Testis (tissue), 3 donors: ENCODE measurements around the gene CCHCR1. TPM values are rescaled to one million over a fixed set of nuclear protein-coding genes. Genes with fewer than 3 reads are reported as not detected.

Experiments
- DNase-seq: peaks from one replicate; pipeline ENCODE4 v3.0.0-alpha.2; 2019
- H3K27ac ChIP-seq, 2 donors: fragments of 200-600 bp; sonication (generic); one replicate each; pipeline ENCODE4 v1.5.1; 2019
- H3K27me3 ChIP-seq: fragments of 200-600 bp; sonication (generic); one replicate; pipeline ENCODE4 v1.5.1; 2019
- H3K36me3 ChIP-seq: fragments of 200-600 bp; sonication (generic); one replicate; pipeline ENCODE4 v1.5.1; 2017; ENCODE audit warnings: low read depth; ENCODE audit errors: missing control alignments
- H3K4me1 ChIP-seq: fragments of 200-600 bp; sonication (generic); one replicate; pipeline ENCODE4 v1.5.1; 2019
- H3K4me3 ChIP-seq, 2 donors: fragments of 200-600 bp; sonication (generic); one replicate each; pipeline ENCODE4 v1.5.1; 2017 to 2019
- H3K9me3 ChIP-seq: fragments of 200-600 bp; sonication (generic); one replicate; pipeline ENCODE4 v1.5.1; 2017
- CTCF ChIP-seq, 3 experiments: fragments of 450-650 bp in 2 of 3; fragments of 200-600 bp in 1 of 3; sonication (generic) in 1 of 3; IDR thresholded peaks; one replicate each; pipeline ENCODE4 v1.5.1; 2016 to 2019; ENCODE audit warnings: antibody characterized with exemption in 3 of 3, mild to moderate bottlenecking in 2 of 3, moderate library complexity in 1 of 3
- POLR2A ChIP-seq: fragments of 450-650 bp; IDR thresholded peaks from one replicate; pipeline ENCODE4 v1.6.1; 2017; ENCODE audit warnings: antibody characterized with exemption, mild to moderate bottlenecking, moderate library complexity
- WGBS, 2 donors: methylation state at CpG; one replicate each; pipeline ENCODE4 v1.1.5; 2018; 5-methylcytosine and 5-hydroxymethylcytosine counted together
- intact Hi-C: fragments of 100-400 bp; cut with DNase I; formaldehyde crosslinking; loops from one replicate; pipeline ENCODE4 v1.15.1; 2023; ENCODE audit warnings: low total_unique reads
- polyA plus RNA-seq: library from polyadenylated mRNA; stranded (reverse); fragments of 350-450 nt; fragmentation: Illumina TruSeq; extraction: RNeasy Lipid Tissue Mini Kit (QIAGEN cat#74804); gene quantifications from one replicate; pipeline ENCODE4 v1.2.3, GENCODE V29; 2014; ENCODE audit warnings: low read depth, low replicate concordance; ENCODE audit not compliant: insufficient read depth
- total RNA-seq, 2 donors: library from RNA; depleted of rRNA; stranded (reverse); fragments of >200 nt; gene quantifications; one replicate each; pipeline ENCODE4 v1.2.3, GENCODE V29; 2016

CCHCR1 gene
- total and polyA plus RNA-seq, 3 donors from 2014 or later = 86.4 to 174 (median 93.2) TPM

- no peak for TF ChIP-seq POLR2A
- no peak for TF ChIP-seq CTCF (IDR thresholded peaks at IDR 0.05)
- intact Hi-C loops = no loop called here
- Histone ChIP-seq H3K4me1 (peaks cover 11% of the 10 kb centered on the region), H3K27me3 (no peaks in the 10 kb centered on the region), H3K4me3 (no peak overlapping the region), H3K36me3 (no peaks in the 10 kb centered on the region), H3K9me3 (no peaks in the 10 kb centered on the region), H3K27ac (peak overlapping the region in 1 of 2 donors; percentile 28)
- 36 to 42% methylated on average over 12 to 16 of the region's 16 CpGs for WGBS, 2 donors
- peak; percentile 85 for DNase-seq
Measured at GRCh38 chr6:31122791-31123706, 34.6 kb downstream of the CCHCR1 start.

- H3K4me1 ChIP-seq = peaks cover 16% of the 10 kb centered on the region
- no peak for DNase-seq
- TF ChIP-seq POLR2A (no peak), CTCF (IDR thresholded peaks at IDR 0.05) (no peak)
- WGBS, 2 donors = 87 to 93% methylated on average over 8 to 12 of the region's 12 CpGs
- no peak overlapping the region for H3K27ac ChIP-seq
- H3K36me3 ChIP-seq = no peaks in the 10 kb centered on the region
- H3K27me3 ChIP-seq = no peaks in the 10 kb centered on the region
- no peaks in the 10 kb centered on the region for H3K9me3 ChIP-seq
- H3K4me3 ChIP-seq = no peak overlapping the region
- intact Hi-C loops = no loop called here
Measured at GRCh38 chr6:31121131-31121790, 36.3 kb downstream of the CCHCR1 start.

GRCh38 chr6:31120151-31120915, 37.3 kb downstream of the CCHCR1 start, which contains the start of gene CDSN:
CDSN (minus strand) TSS chr6:31120446; CDS start chr6:31120419, 27 bp downstream.
- no peak for TF ChIP-seq POLR2A
- no peak for TF ChIP-seq CTCF (IDR thresholded peaks at IDR 0.05)
- H3K36me3 ChIP-seq = no peaks in the 10 kb centered on the region
- 86 to 91% methylated on average over 17 to 26 of the region's 26 CpGs for WGBS, 2 donors
- intact Hi-C loops = no loop called here
- no peaks in the 10 kb centered on the region for H3K9me3 ChIP-seq
- H3K27me3 ChIP-seq = no peaks in the 10 kb centered on the region
- peaks cover 16% of the 10 kb centered on the region for H3K4me1 ChIP-seq
- H3K4me3 ChIP-seq = no peak within 1 kb of the TSS
- no peak within 1 kb of the TSS for H3K27ac ChIP-seq
- no peak for DNase-seq

DNA sequence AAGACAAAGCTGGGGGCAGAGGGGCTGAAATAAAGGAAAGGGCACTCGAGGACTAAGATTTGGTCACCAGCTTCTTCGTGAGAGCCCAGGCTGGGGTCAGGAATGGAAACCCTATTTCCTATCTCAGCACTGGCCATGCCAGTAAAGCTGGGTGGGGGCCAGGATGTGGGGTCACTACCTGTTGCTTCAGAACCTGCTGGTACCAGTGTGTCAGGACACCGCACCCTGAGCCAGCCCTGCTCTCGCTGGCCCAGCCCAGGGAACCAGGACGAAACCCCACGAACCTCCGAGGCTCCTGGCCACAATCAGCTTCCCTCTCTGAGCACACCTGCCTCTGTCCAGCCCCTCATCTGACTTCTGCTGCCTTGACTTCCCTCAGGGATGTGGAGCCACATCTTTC, 39.4 kb downstream of the CCHCR1 start:
- DNase-seq = no peak
- Histone ChIP-seq H3K27ac (no peak overlapping the region), H3K36me3 (no peaks in the 10 kb centered on the region), H3K27me3 (no peaks in the 10 kb centered on the region), H3K4me1 (peaks cover 25% of the 10 kb centered on the region), H3K4me3 (no peak overlapping the region), H3K9me3 (no peaks in the 10 kb centered on the region)
- no peak for TF ChIP-seq POLR2A
- TF ChIP-seq CTCF (IDR thresholded peaks at IDR 0.05) = no peak
- intact Hi-C loops = no loop called here
- 91 to 92% methylated on average over 7 of the region's 7 CpGs for WGBS, 2 donors
